Stimulated activated CD4-positive, alpha-beta T cell treated with anti-CD3 and anti-CD28 coated beads, Interleukin-15, amount 100 ng/mL, for 1 hour (primary cell): ENCODE data around the gene RBCK1.
A peak's percentile ranks its signal among the peaks of the same experiment; 100 is the strongest.

ENCODE experiments used
- DNase-seq, 2 donors: peaks; one replicate each; pipeline ENCODE4 v3.0.0-alpha.2; 2020; ENCODE audit warnings: low read depth in 1 of 2, low spot score in 1 of 2

Gene RBCK1

GRCh38 chr20:416950-417800 lies 9.1 kb downstream of the RBCK1 start:
- no peak for DNase-seq

- DNase-seq, result no peak
These were observed 9.8 kb downstream of the RBCK1 start for GRCh38 chr20:417801-418342.

- no peak for DNase-seq
These were observed 10.8 kb downstream of the RBCK1 start for GRCh38 chr20:418858-419365.

GRCh38 chr20:419556-420165 lies 11.6 kb downstream of the RBCK1 start:
- DNase-seq, result no peak

- no peak for DNase-seq
These were observed 12.1 kb downstream of the RBCK1 start for GRCh38 chr20:420166-420620.

GRCh38 chr20:420721-421574 lies 12.8 kb downstream of the RBCK1 start:
- no peak for DNase-seq

GRCh38 chr20:421685-422250 lies 13.7 kb downstream of the RBCK1 start:
- no peak for DNase-seq

GRCh38 chr20:426566-426965 lies 18.5 kb downstream of the RBCK1 start:
- no peak for DNase-seq

- DNase-seq, result no peak
These were observed 19.3 kb downstream of the RBCK1 start for GRCh38 chr20:427401-427800.

GRCh38 chr20:427849-428657 lies 20.0 kb downstream of the RBCK1 start:
- DNase-seq, result no peak

- DNase-seq, result no peak
These were observed 20.6 kb downstream of the RBCK1 start for GRCh38 chr20:428658-429200.

GRCh38 chr20:430091-430999 lies 22.2 kb downstream of the RBCK1 start:
- no peak for DNase-seq

- DNase-seq, result no peak
These were observed 23.2 kb downstream of the RBCK1 start for GRCh38 chr20:431012-431904.

- no peak for DNase-seq
These were observed 24.1 kb downstream of the RBCK1 start for GRCh38 chr20:432208-432607.

GRCh38 chr20:432677-433299 lies 24.7 kb downstream of the RBCK1 start:
- no peak for DNase-seq

GRCh38 chr20:433300-433975 lies 25.3 kb downstream of the RBCK1 start:
- DNase-seq, result peak in 1 of 2 donors; percentile 14

GRCh38 chr20:434221-434620 lies 26.1 kb downstream of the RBCK1 start:
- DNase-seq, result no peak
